Fibroblast of the aortic adventitia (primary cell): ENCODE measurements around the gene CXCL12. TPM values are rescaled to one million over a fixed set of nuclear protein-coding genes. Genes with fewer than 3 reads are reported as not detected.

Source experiments
- DNase-seq: peaks from one replicate; pipeline ENCODE4 v3.0.0-alpha.2; 2010; ENCODE audit warnings: low read depth
- H3K4me3 ChIP-seq: 2 replicates; pipeline ENCODE4 v1.5.1; 2011; ENCODE audit warnings: low read depth, mild to moderate bottlenecking, control low read depth, low read length, moderate library complexity
- total RNA-seq: library from RNA; depleted of rRNA; stranded (reverse); fragments of >200 nt; gene quantifications from 2 replicates; pipeline ENCODE4 v1.2.3, GENCODE V29; 2012; ENCODE audit warnings: low replicate concordance
- TF ChIP-seq, protein P1 (sequence below): IDR thresholded peaks from 2 replicates; pipeline ENCODE4 v1.5.1; 2011; ENCODE audit warnings: mild to moderate bottlenecking, low read length, control low read depth, inconsistent platforms; ENCODE audit not compliant: insufficient read depth

The CXCL12 gene
- total RNA-seq, 1 donor: 381 TPM

DNA sequence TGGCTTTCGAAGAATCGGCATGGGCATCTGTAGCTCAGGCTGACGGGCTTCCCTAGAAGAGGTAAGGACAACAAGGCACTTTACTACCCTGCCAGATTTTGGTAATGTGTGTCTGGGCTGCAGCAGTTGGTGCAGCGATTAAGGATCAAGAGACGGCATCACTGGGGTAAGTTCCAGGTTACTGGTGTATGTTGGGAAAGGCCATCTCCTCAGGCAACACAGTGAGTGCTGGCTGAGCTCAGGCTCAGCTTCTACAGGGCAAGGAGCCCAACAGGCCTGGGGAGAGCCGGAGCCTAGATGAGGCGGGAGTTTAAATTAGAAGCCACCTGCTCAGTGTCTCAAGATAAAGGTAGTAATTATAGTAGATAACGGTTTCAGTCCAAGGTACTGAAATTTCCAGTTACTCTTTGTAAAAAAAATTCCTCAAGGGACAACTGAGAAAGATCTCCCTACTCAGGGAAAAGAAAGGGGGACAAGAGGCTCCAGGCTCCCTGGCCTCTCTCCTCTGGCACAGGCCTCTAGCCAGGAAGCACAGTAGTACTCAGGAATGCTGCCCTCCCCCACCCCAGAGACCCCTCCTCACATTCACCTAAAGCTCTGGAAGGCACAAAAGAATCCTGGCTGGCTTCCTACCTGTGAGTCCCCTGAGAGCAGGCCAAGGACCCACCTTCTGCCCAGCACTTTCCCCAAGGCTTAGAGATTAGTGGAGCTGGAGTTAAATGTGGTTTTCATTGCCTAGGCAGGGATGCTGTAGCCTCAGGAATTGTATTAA is 3.9 kb downstream of the CXCL12 start:
- TF ChIP-seq, protein P1, sequence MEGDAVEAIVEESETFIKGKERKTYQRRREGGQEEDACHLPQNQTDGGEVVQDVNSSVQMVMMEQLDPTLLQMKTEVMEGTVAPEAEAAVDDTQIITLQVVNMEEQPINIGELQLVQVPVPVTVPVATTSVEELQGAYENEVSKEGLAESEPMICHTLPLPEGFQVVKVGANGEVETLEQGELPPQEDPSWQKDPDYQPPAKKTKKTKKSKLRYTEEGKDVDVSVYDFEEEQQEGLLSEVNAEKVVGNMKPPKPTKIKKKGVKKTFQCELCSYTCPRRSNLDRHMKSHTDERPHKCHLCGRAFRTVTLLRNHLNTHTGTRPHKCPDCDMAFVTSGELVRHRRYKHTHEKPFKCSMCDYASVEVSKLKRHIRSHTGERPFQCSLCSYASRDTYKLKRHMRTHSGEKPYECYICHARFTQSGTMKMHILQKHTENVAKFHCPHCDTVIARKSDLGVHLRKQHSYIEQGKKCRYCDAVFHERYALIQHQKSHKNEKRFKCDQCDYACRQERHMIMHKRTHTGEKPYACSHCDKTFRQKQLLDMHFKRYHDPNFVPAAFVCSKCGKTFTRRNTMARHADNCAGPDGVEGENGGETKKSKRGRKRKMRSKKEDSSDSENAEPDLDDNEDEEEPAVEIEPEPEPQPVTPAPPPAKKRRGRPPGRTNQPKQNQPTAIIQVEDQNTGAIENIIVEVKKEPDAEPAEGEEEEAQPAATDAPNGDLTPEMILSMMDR: no peak
- DNase-seq: no peak
- peak overlapping the region; percentile 34 for H3K4me3 ChIP-seq

DNA sequence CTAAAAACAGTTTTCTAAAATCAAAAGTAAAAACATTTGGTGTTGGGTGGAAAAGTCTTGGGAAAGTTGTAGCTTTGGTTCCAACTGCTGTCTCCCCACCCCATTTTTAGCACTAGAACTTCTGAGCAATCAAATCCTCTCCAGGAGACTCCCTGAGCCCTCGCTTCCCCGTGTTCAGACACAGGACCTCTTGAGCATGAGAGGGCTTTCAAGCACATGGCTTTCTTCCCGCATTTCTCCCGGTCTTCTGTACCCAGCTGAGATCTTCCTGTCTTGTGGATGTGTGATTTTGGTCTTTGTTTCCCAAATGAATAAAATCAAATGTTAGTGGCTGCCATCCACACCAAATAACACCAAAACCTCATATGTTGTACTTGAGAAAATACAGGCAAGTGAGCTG is 5.0 kb downstream of the CXCL12 start:
- TF ChIP-seq, protein P1: no peak
- no peak for DNase-seq
- H3K4me3 ChIP-seq: no peak overlapping the region

DNA sequence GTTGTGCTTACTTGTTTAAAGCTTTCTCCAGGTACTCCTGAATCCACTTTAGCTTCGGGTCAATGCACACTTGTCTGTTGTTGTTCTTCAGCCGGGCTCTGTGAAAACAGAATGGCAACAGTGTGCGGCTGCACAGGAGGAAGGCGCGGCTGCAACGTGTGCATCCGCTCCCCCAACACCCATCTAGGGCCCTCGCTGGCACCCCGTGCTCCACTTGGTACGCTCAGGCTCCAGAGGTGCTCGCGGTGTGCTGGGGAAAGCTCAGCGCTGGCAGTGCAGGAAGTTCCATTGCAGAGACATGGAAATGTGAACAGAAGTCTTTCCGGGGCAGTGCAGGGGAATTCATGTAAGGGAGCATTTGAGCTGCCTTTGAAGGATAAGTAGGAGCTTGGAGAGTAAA is 6.3 kb downstream of the CXCL12 start:
- TF ChIP-seq, protein P1: no peak
- no peak overlapping the region for H3K4me3 ChIP-seq
- no peak for DNase-seq

DNA sequence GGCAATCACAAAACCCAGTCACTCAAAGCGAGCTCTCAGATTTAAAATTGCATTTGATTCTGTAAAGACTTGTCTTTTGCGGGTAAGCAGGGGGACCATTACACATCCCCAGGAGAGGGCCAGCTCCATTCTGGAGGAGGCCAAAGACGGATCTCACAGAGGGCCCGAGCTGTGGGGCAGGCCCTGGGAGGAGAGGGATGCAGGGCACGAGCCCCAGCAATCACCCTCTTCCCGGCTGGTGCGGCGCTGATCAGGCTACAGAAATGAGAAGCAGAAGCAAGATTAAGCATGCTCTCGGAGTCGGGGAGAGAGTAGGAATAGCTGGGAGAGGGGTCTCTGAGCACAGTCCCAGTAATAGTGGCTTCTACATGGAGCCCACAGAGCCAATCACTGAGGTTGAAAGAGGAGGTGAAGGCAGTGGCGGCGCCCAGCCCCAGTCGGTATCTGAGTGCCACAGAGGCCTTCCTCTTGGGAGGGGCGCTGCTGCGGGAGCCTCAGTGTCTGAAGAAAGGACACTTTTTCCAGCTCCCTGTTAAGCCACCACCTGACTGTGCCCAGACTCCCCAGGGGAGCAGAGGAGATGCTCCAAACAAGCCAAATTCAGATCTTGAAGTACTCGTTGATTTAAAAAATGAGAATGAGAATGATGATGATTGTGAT is 7.1 kb downstream of the CXCL12 start:
- no peak overlapping the region for H3K4me3 ChIP-seq
- TF ChIP-seq, protein P1: no peak
- DNase-seq: no peak

DNA sequence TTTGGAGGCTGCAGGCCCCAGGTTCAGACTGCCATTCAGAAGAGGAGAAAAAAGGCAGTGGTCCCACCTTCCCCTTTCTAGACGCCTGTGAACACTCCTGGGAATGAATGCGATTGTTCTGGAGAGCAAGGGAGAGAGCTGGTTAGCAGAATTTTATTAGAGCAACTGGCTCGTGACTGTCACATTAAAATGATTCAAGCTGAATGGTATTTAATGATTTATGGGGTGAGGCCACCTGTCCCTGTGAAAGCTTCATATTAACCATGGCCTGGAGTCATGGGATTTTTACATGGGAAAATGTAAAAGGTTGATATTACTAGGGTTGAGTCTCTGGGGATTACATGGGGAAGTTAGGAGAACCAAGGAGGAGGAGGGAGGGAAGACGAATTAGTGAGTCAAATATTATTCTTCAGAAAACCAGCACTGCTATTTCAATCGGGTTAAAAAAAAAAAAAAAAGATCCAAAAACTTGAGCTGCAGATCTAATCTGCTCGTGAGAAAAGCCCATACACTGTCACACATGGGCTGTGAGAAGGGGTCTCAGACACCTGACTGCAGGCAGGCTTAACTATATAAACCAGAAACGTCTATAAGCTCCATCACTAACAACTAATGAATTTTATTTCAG is 8.3 kb downstream of the CXCL12 start:
- H3K4me3 ChIP-seq: no peak overlapping the region
- DNase-seq: no peak
- TF ChIP-seq, protein P1: no peak

DNA sequence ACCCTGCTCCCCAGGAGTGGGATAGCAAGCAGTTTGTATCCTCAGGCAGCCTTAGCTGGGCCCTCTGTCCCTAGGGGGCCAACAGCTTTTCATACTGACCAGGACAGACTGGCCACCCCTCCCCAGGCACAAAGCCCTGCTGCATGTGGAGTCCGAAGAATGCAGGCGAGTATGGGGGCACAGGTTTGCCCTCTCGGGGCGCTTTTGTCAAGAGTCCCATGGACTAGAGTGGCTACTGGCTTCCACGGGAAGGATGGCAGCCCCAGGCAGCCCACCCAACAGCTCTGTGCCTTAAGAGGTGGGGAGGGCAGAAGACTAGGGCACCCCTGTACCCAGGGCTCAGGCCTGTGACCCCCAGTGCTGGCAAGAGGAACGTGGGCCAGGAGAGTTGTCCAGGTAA is 10.7 kb downstream of the CXCL12 start:
- no peak overlapping the region for H3K4me3 ChIP-seq
- DNase-seq: no peak
- TF ChIP-seq, protein P1: no peak
